ENCODE results near the gene ALG10B.
"Not testable (repeated sequence)": the region's sequence is repeated elsewhere in the genome, so short reads cannot be mapped to it uniquely, and the experiment has no call there.

GRCh38 chr12:38321966-38322365 is 5.4 kb downstream of the ALG10B start:
- TF ChIP-seq POLR2A (IDR thresholded peaks at IDR 0.05; ENCODE audit: low read depth, low read length); TAF1 (IDR thresholded peaks at IDR 0.05; ENCODE audit: borderline replicate concordance, low read depth, low read length): not testable (repeated sequence)

All from GM12892 (cell line).